HepG2 (cell line): ENCODE measurements around the gene RPLP1. TPM values are rescaled to one million over a fixed set of nuclear protein-coding genes. Genes with fewer than 3 reads are reported as not detected.

Experiments
- ATAD3A ChIP-seq: sonication (generic); formaldehyde crosslinking; IDR thresholded peaks from 2 replicates; pipeline ENCODE4 v1.4.0; 2020; ENCODE audit warnings: missing genetic modification reagents
- CREBL2 ChIP-seq: sonication (generic); formaldehyde crosslinking; IDR thresholded peaks from 2 replicates; pipeline ENCODE4 v1.8.1; 2023; ENCODE audit warnings: missing genetic modification reagents, mild to moderate bottlenecking, borderline replicate concordance
- FOXM1 ChIP-seq: sonication (generic); formaldehyde crosslinking; IDR thresholded peaks from 2 replicates; pipeline ENCODE4 v1.5.0; 2020; ENCODE audit warnings: missing genetic modification reagents
- GTF2F1 ChIP-seq: fragments of 150-350 bp; IDR thresholded peaks from 2 replicates; pipeline ENCODE4 v1.6.1; 2014; ENCODE audit warnings: low read length
- KDM4B ChIP-seq: sonication (generic); formaldehyde crosslinking; IDR thresholded peaks from 2 replicates; pipeline ENCODE4 v1.4.0; 2020; ENCODE audit warnings: missing genetic modification reagents
- MED1 ChIP-seq: sonication (generic); formaldehyde crosslinking; IDR thresholded peaks from 2 replicates; pipeline ENCODE4 v1.4.0; 2020; ENCODE audit warnings: missing genetic modification reagents
- MLXIP ChIP-seq: sonication (generic); formaldehyde crosslinking; IDR thresholded peaks from 2 replicates; pipeline ENCODE4 v1.9.0; 2021; ENCODE audit warnings: missing genetic modification reagents, borderline replicate concordance
- NCOA1 ChIP-seq: sonication (generic); formaldehyde crosslinking; IDR thresholded peaks from 2 replicates; pipeline ENCODE4 v1.9.0; 2021; ENCODE audit warnings: missing genetic modification reagents
- NFATC3 ChIP-seq: sonication (generic); formaldehyde crosslinking; IDR thresholded peaks from 2 replicates; pipeline ENCODE4 v1.5.1; 2020; ENCODE audit warnings: mild to moderate bottlenecking, missing genetic modification reagents
- RBM39 ChIP-seq: fragments of 200-400 bp; formaldehyde crosslinking; IDR thresholded peaks from one replicate; pipeline ENCODE4 v1.6.1; 2018; ENCODE audit warnings: antibody characterized with exemption, mild to moderate bottlenecking, low read depth, low read length; ENCODE audit not compliant: poor library complexity, severe bottlenecking
- REXO4 ChIP-seq: sonication (generic); formaldehyde crosslinking; IDR thresholded peaks from 2 replicates; pipeline ENCODE4 v1.8.0; 2022; ENCODE audit warnings: missing genetic modification reagents, mild to moderate bottlenecking, borderline replicate concordance
- SRF ChIP-seq: IDR thresholded peaks from 2 replicates; pipeline ENCODE4 v1.6.1; 2011; ENCODE audit warnings: mild to moderate bottlenecking, low read depth, low read length, moderate library complexity
- SRSF4 ChIP-seq: fragments of 200-400 bp; formaldehyde crosslinking; IDR thresholded peaks from one replicate; pipeline ENCODE4 v1.6.1; 2018; ENCODE audit warnings: mild to moderate bottlenecking, low read depth, low read length, moderate library complexity; ENCODE audit not compliant: poor library complexity, severe bottlenecking
- TERF1 ChIP-seq: sonication (generic); formaldehyde crosslinking; IDR thresholded peaks from 2 replicates; pipeline ENCODE4 v1.8.0; 2022; ENCODE audit warnings: mild to moderate bottlenecking, missing genetic modification reagents, moderate library complexity
- ZFP36L2 ChIP-seq: sonication (generic); formaldehyde crosslinking; IDR thresholded peaks from 2 replicates; pipeline ENCODE4 v1.4.0; 2020; ENCODE audit warnings: missing genetic modification reagents
- ZFYVE20 ChIP-seq: sonication (generic); formaldehyde crosslinking; IDR thresholded peaks from 2 replicates; pipeline ENCODE4 v1.8.0; 2023; ENCODE audit warnings: low read depth, mild to moderate bottlenecking, moderate library complexity, missing genetic modification reagents, borderline replicate concordance
- ZNF101 ChIP-seq: sonication (generic); formaldehyde crosslinking; IDR thresholded peaks from 2 replicates; pipeline ENCODE4 v1.4.0; 2020; ENCODE audit warnings: mild to moderate bottlenecking, low read depth, missing genetic modification reagents, borderline replicate concordance
- ZNF235 ChIP-seq: sonication (generic); formaldehyde crosslinking; IDR thresholded peaks from 2 replicates; pipeline ENCODE4 v1.8.1; 2023; ENCODE audit warnings: mild to moderate bottlenecking, missing genetic modification reagents, borderline replicate concordance
- ZNF337 ChIP-seq: sonication (generic); formaldehyde crosslinking; IDR thresholded peaks from 2 replicates; pipeline ENCODE4 v1.5.1; 2020; ENCODE audit warnings: missing genetic modification reagents, low read depth, mild to moderate bottlenecking, borderline replicate concordance
- ZNF33A ChIP-seq: sonication (generic); formaldehyde crosslinking; IDR thresholded peaks from 2 replicates; pipeline ENCODE4 v1.5.1; 2020; ENCODE audit warnings: missing genetic modification reagents, mild to moderate bottlenecking, moderate library complexity, borderline replicate concordance
- ZNF570 ChIP-seq: sonication (generic); formaldehyde crosslinking; IDR thresholded peaks from 2 replicates; pipeline ENCODE4 v1.4.0; 2020; ENCODE audit warnings: mild to moderate bottlenecking, missing genetic modification reagents, borderline replicate concordance
- ZNF589 ChIP-seq: sonication (generic); formaldehyde crosslinking; conservative IDR thresholded peaks from 2 replicates; pipeline ENCODE4 v1.8.0; 2022; ENCODE audit warnings: mild to moderate bottlenecking, moderate library complexity, missing genetic modification reagents
- ZSCAN5A ChIP-seq: sonication (generic); formaldehyde crosslinking; IDR thresholded peaks from 2 replicates; pipeline ENCODE4 v1.8.0; 2022; ENCODE audit warnings: mild to moderate bottlenecking, missing genetic modification reagents, borderline replicate concordance
- polyA plus RNA-seq, 8 experiments: library from polyadenylated mRNA; depleted of rRNA in 3 of 8; stranded (reverse) in 7 of 8; unstranded in 1 of 8; fragments of >200 nt; fragmentation: Illumina TruSeq in 4 of 8; extraction: Trizol in 4 of 8; gene quantifications; 2 replicates each; pipeline versions ENCODE4 v1.2.1 to v1.2.3, GENCODE V29; 2011 to 2016; ENCODE audit warnings: low read depth in 4 of 8, missing spikeins in 1 of 8, mixed read lengths in 1 of 8; ENCODE audit not compliant: insufficient read depth in 1 of 8
- total RNA-seq, 5 experiments: library from RNA; depleted of rRNA; stranded (reverse); fragments of >200 nt; fragmentation: Illumina TruSeq; extraction: Trizol; gene quantifications; 2 replicates each; pipeline ENCODE4 v1.2.3, GENCODE V29; 2016; ENCODE audit warnings: low read depth in 1 of 5

RPLP1 gene
- total and polyA plus RNA-seq, 2 of the 13 experiments (the other 11 are each of a cell fraction or from before 2014, with no cell fraction given): 817 to 929 TPM

GRCh38 chr15:69452692-69453521, at the start of gene RPLP1 (continued):
- peak; percentile 98 for TF ChIP-seq RBM39
- TF ChIP-seq ZNF570 (CRISPR knock-in tag): no peak
- TF ChIP-seq TERF1: no peak
- 0 out of 2 replicates have a peak, but pooled peaks have one; percentile 43 for TF ChIP-seq NFATC3 (CRISPR knock-in tag)
- TF ChIP-seq ZNF33A: no peak; the same call in 1 of the 2 replicates
- TF ChIP-seq ZFYVE20 (CRISPR knock-in tag): 0 out of 2 replicates have a peak, but pooled peaks have one; percentile 71
- peak; percentile 72; the same call in 1 of the 2 replicates for TF ChIP-seq ZNF235
- no peak for TF ChIP-seq REXO4 (CRISPR knock-in tag)
- no peak for TF ChIP-seq FOXM1 (CRISPR knock-in tag)
- TF ChIP-seq GTF2F1: peak; percentile 97
- no peak for TF ChIP-seq ZNF101 (CRISPR knock-in tag)
- no peak for TF ChIP-seq ZNF337 (CRISPR knock-in tag)
- TF ChIP-seq SRSF4: no peak
- TF ChIP-seq NCOA1 (CRISPR knock-in tag): no peak
- peak; percentile 67; the same call in 1 of the 2 replicates for TF ChIP-seq ATAD3A (CRISPR knock-in tag)
- no peak for TF ChIP-seq ZFP36L2
- TF ChIP-seq SRF: no peak
- TF ChIP-seq MED1 (CRISPR knock-in tag): peak; percentile 83
- peak; percentile 11; the same call in 1 of the 2 replicates for TF ChIP-seq MLXIP
- peak; percentile 20; the same call in 1 of the 2 replicates for TF ChIP-seq KDM4B (CRISPR knock-in tag)
- peak; percentile 88; the same call in 1 of the 2 replicates for TF ChIP-seq ZSCAN5A (CRISPR knock-in tag)
- TF ChIP-seq ZNF589 (CRISPR knock-in tag): 0 out of 2 replicates have a peak, but pooled peaks have one; percentile 60
- TF ChIP-seq CREBL2: no peak
